IMR-90 (cell line): ENCODE data around the gene TNNI3K. TPM values are rescaled to one million over a fixed set of nuclear protein-coding genes. Genes with fewer than 3 reads are reported as not detected.

Source experiments
- ATAC-seq: fragments of 200-7000 bp; cut with Tn5 transposase; 2 replicates; pipeline ENCODE4 v1.9.1; 2020; ENCODE audit warnings: low read depth, mild to moderate bottlenecking, moderate library complexity
- BruUV-seq: library from RNA; stranded (reverse); fragments of 400-500 nt; replicated peaks from 2 replicates; lab custom pipeline; 2021; lab: Mats Ljungman, UMichigan
- CTCF ChIA-PET: fragments of 300-600 bp; formaldehyde crosslinking; extraction: SDS; loops from one replicate; lab custom pipeline; 2021; ENCODE audit warnings: antibody characterized with exemption; lab: Yijun Ruan, JAX
- POLR2A ChIA-PET: fragments of 300-600 bp; sonication (Branson Sonifier 250); formaldehyde crosslinking; loops from one replicate; lab custom pipeline; 2022; ENCODE audit warnings: antibody characterized with exemption; ENCODE audit not compliant: unreplicated experiment; lab: Charles Lee
- DNase-seq: peaks from one replicate; pipeline ENCODE4 v3.0.0; 2013
- H2AFZ ChIP-seq: replicated peaks from 2 replicates; pipeline ENCODE3; 2013; ENCODE audit warnings: low read length, mild to moderate bottlenecking; ENCODE audit not compliant: poor library complexity
- H2AK5ac ChIP-seq: 2 replicates; pipeline ENCODE4 v1.6.1; 2013; ENCODE audit warnings: low read depth, low read length, inconsistent platforms
- H2AK9ac ChIP-seq: replicated peaks from 2 replicates; pipeline ENCODE3; 2013; ENCODE audit warnings: mild to moderate bottlenecking, low read depth, low read length, moderate library complexity; ENCODE audit not compliant: poor library complexity
- H2BK120ac ChIP-seq: 2 replicates; pipeline ENCODE4 v1.6.1; 2013; ENCODE audit warnings: low read depth, low read length, inconsistent platforms
- H2BK15ac ChIP-seq: 3 replicates; pipeline ENCODE4 v1.6.1; 2013; ENCODE audit warnings: low read depth, low read length, inconsistent platforms
- H2BK20ac ChIP-seq: 2 replicates; pipeline ENCODE4 v1.6.1; 2013; ENCODE audit warnings: low read depth, mild to moderate bottlenecking, inconsistent platforms, low read length, moderate library complexity
- H2BK5ac ChIP-seq: 2 replicates; pipeline ENCODE4 v1.6.1; 2013; ENCODE audit warnings: mild to moderate bottlenecking, low read depth, low read length, inconsistent platforms; ENCODE audit not compliant: poor library complexity, severe bottlenecking
- H3K14ac ChIP-seq: replicated peaks from 2 replicates; pipeline ENCODE4 v1.6.1; 2013; ENCODE audit warnings: low read depth, low read length, inconsistent platforms
- H3K18ac ChIP-seq: 2 replicates; pipeline ENCODE4 v1.6.1; 2013; ENCODE audit warnings: low read depth, low read length, control low read depth
- H3K23ac ChIP-seq: 2 replicates; pipeline ENCODE4 v1.6.1; 2013; ENCODE audit warnings: low read depth, low read length, inconsistent platforms
- H3K27ac ChIP-seq: 2 replicates; pipeline ENCODE4 v1.5.1; 2013; ENCODE audit warnings: mild to moderate bottlenecking, control low read depth, low read length; ENCODE audit not compliant: insufficient read depth
- H3K27me3 ChIP-seq: 2 replicates; pipeline ENCODE4 v1.6.1; 2013; ENCODE audit warnings: low read length; ENCODE audit not compliant: control insufficient read depth, insufficient read depth
- H3K36me3 ChIP-seq: 2 replicates; pipeline ENCODE4 v1.6.1; 2013; ENCODE audit warnings: low read length, mixed read lengths; ENCODE audit not compliant: control insufficient read depth, insufficient read depth
- H3K4ac ChIP-seq: 2 replicates; pipeline ENCODE4 v1.6.1; 2013; ENCODE audit warnings: low read depth, low read length, inconsistent platforms
- H3K4me1 ChIP-seq: 2 replicates; pipeline ENCODE4 v1.6.1; 2013; ENCODE audit warnings: low read length, mixed read lengths; ENCODE audit not compliant: control insufficient read depth, insufficient read depth
- H3K4me2 ChIP-seq: 2 replicates; pipeline ENCODE4 v1.6.1; 2013; ENCODE audit warnings: low read depth, mild to moderate bottlenecking, control low read depth, low read length, moderate library complexity
- H3K4me3 ChIP-seq: 2 replicates; pipeline ENCODE4 v1.5.1; 2013; ENCODE audit warnings: low read depth, mild to moderate bottlenecking, control low read depth, low read length, moderate library complexity; ENCODE audit not compliant: insufficient read depth
- H3K56ac ChIP-seq: 2 replicates; pipeline ENCODE4 v1.6.1; 2013; ENCODE audit warnings: low read length, inconsistent platforms; ENCODE audit not compliant: insufficient read depth; ENCODE audit errors: extremely low read depth
- H3K79me1 ChIP-seq, 2 experiments: 2 replicates each; pipeline ENCODE4 v1.6.1; 2013; ENCODE audit warnings: low read length in 2 of 2, inconsistent platforms in 1 of 2, low read depth in 1 of 2
- H3K9ac ChIP-seq: 2 replicates; pipeline ENCODE4 v1.6.1; 2013; ENCODE audit warnings: low read depth, low read length, control low read depth
- H3K9me1 ChIP-seq: 2 replicates; pipeline ENCODE4 v1.6.1; 2013; ENCODE audit warnings: low read length, inconsistent platforms; ENCODE audit not compliant: insufficient read depth
- H3K9me3 ChIP-seq: 2 replicates; pipeline ENCODE4 v1.6.1; 2013; ENCODE audit warnings: low read length; ENCODE audit not compliant: control insufficient read depth, insufficient read depth
- H4K20me1 ChIP-seq: 2 replicates; pipeline ENCODE4 v1.6.1; 2013; ENCODE audit warnings: low read length, inconsistent platforms; ENCODE audit not compliant: insufficient read depth
- H4K5ac ChIP-seq: 2 replicates; pipeline ENCODE4 v1.6.1; 2013; ENCODE audit warnings: mild to moderate bottlenecking, low read depth, low read length, control low read depth
- H4K8ac ChIP-seq, 2 experiments: 2 replicates each; pipeline ENCODE4 v1.6.1; 2013; ENCODE audit warnings: low read depth in 2 of 2, low read length in 2 of 2, control low read depth in 1 of 2, inconsistent platforms in 1 of 2
- H4K91ac ChIP-seq: 2 replicates; pipeline ENCODE4 v1.6.1; 2013; ENCODE audit warnings: low read depth, low read length, inconsistent platforms; ENCODE audit not compliant: insufficient read depth
- BHLHE40 ChIP-seq: fragments of 150-350 bp; IDR thresholded peaks from 2 replicates; pipeline ENCODE4 v1.6.1; 2016; ENCODE audit warnings: mild to moderate bottlenecking, low read depth, low read length
- CEBPB ChIP-seq: IDR thresholded peaks from 2 replicates; pipeline ENCODE4 v1.6.1; 2012; ENCODE audit warnings: low read depth, low read length, improper control_type of control experiment
- CHD1 ChIP-seq: IDR thresholded peaks from 2 replicates; pipeline ENCODE4 v1.6.1; 2012; ENCODE audit warnings: low read depth, low read length, improper control_type of control experiment
- CTCF ChIP-seq: conservative IDR thresholded peaks from 2 replicates; pipeline ENCODE4 v1.5.1; 2012; ENCODE audit warnings: mild to moderate bottlenecking, low read depth, low read length, improper control_type of control experiment
- ELK1 ChIP-seq: fragments of 150-350 bp; IDR thresholded peaks from 2 replicates; pipeline ENCODE4 v1.6.1; 2016; ENCODE audit warnings: low read depth, mild to moderate bottlenecking, low read length, moderate library complexity, borderline replicate concordance
- FOS ChIP-seq: fragments of 150-350 bp; IDR thresholded peaks from 2 replicates; pipeline ENCODE4 v1.6.1; 2016; ENCODE audit warnings: low read depth, low read length
- MAFK ChIP-seq: IDR thresholded peaks from 2 replicates; pipeline ENCODE4 v1.6.1; 2012; ENCODE audit warnings: low read depth, low read length, improper control_type of control experiment
- MAZ ChIP-seq: IDR thresholded peaks from 2 replicates; pipeline ENCODE4 v1.6.1; 2012; ENCODE audit warnings: low read depth, mild to moderate bottlenecking, low read length, improper control_type of control experiment, moderate library complexity, borderline replicate concordance
- MXI1 ChIP-seq: IDR thresholded peaks from 2 replicates; pipeline ENCODE4 v1.6.1; 2012; ENCODE audit warnings: low read depth, mild to moderate bottlenecking, low read length, moderate library complexity, borderline replicate concordance
- NFE2L2 ChIP-seq: fragments of 150-350 bp; IDR thresholded peaks from 2 replicates; pipeline ENCODE4 v1.6.1; 2016; ENCODE audit warnings: low read depth, mild to moderate bottlenecking, low read length
- POLR2A ChIP-seq: IDR thresholded peaks from 2 replicates; pipeline ENCODE4 v1.6.1; 2012; ENCODE audit warnings: mild to moderate bottlenecking, low read depth, low read length
- RAD21 ChIP-seq: IDR thresholded peaks from 2 replicates; pipeline ENCODE4 v1.6.1; 2012; ENCODE audit warnings: low read length, improper control_type of control experiment
- RCOR1 ChIP-seq: IDR thresholded peaks from 2 replicates; pipeline ENCODE4 v1.6.1; 2012; ENCODE audit warnings: mild to moderate bottlenecking, low read length, improper control_type of control experiment; ENCODE audit not compliant: insufficient replicate concordance
- RFX5 ChIP-seq: IDR thresholded peaks from 2 replicates; pipeline ENCODE4 v1.8.0; 2012; ENCODE audit warnings: low read depth, mild to moderate bottlenecking, low read length, moderate library complexity
- SMC3 ChIP-seq: fragments of 150-350 bp; IDR thresholded peaks from 2 replicates; pipeline ENCODE4 v1.6.1; 2016; ENCODE audit warnings: low read depth, mild to moderate bottlenecking, antibody characterized with exemption, low read length, moderate library complexity
- WGBS, 2 experiments: methylation state at CpG; one replicate each; pipeline versions ENCODE4 v1.1.5 to v1.1.7; 2013; ENCODE audit warnings: missing lambda C conversion rate in 2 of 2; ENCODE audit not compliant: insufficient read length in 1 of 2; ENCODE audit errors: extremely low coverage in 2 of 2; 5-methylcytosine and 5-hydroxymethylcytosine counted together
- dilution Hi-C: fragments of 300-500 bp; cut with HindIII; formaldehyde crosslinking; loops from one replicate; pipeline ENCODE4 v1.14.3; 2018; ENCODE audit warnings: low sequenced_read_pairs; ENCODE audit not compliant: unreplicated experiment
- in situ Hi-C: fragments of 300-500 bp; cut with MboI; formaldehyde crosslinking; loops from 3 replicates; pipeline ENCODE4 v1.14.3; 2019; ENCODE audit warnings: low sequenced_read_pairs, inconsistent platforms, mixed read lengths
- intact Hi-C: fragments of 100-400 bp; cut with micrococcal nuclease; formaldehyde crosslinking; loops from 2 replicates; pipeline ENCODE4 v1.10.0; 2022
- polyA plus RNA-seq, 3 experiments: library from polyadenylated mRNA; depleted of rRNA; stranded (reverse); fragments of >200 nt; gene quantifications; 2 replicates each; pipeline ENCODE4 v1.2.3, GENCODE V29; 2012; ENCODE audit warnings: low replicate concordance in 1 of 3
- total RNA-seq: library from RNA; depleted of rRNA; stranded (reverse); fragments of >200 nt; gene quantifications from 2 replicates; pipeline ENCODE4 v1.2.3, GENCODE V29; 2012
- TF ChIP-seq, protein P1 (sequence below): fragments of 150-350 bp; IDR thresholded peaks from 2 replicates; pipeline ENCODE4 v1.6.1; 2017; ENCODE audit warnings: mild to moderate bottlenecking, antibody characterized with exemption, low read length, low read depth

TNNI3K gene
- total and polyA plus RNA-seq, 2 of the 4 experiments (the other 2 are of a cell fraction): 0.90 to 1.3 TPM

DNA sequence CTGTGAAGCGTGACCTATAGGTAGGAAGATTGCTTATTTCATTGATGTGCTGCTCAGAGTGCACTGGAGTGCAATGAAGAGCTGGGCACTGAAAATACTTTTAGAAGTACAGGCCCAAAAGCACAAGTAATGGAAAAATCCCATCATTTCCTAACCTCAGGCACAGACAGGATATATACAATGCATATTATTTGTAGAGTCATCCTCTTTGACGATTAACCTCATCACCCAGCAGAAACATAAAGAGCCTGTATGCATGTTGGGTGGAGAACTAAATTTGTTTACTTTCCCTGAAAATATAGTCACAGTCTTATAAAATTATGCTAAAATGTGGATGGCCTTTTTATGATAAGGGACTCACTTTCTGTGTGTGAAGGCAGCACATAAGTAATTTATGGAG is 98.1 kb downstream of the TNNI3K start:
- in situ Hi-C loops: no loop called here
- POLR2A ChIA-PET: no interaction called here
- no peaks in the 10 kb centered on the region for H3K36me3 ChIP-seq

More for the DNA sequence above, 98.1 kb downstream of the TNNI3K start:
- H3K27ac ChIP-seq: no peak overlapping the region
- H3K23ac ChIP-seq: no peak overlapping the region
- dilution Hi-C loops: no loop called here
- H2AK5ac ChIP-seq: no peak overlapping the region
- DNase-seq (no peak), ATAC-seq (no peak)
- H4K5ac ChIP-seq: no peak overlapping the region
- no peaks in the 10 kb centered on the region for H3K79me1 ChIP-seq
- H2BK5ac ChIP-seq: no peak overlapping the region
- no peaks in the 10 kb centered on the region for H3K27me3 ChIP-seq
- no peak overlapping the region for H3K4ac ChIP-seq
- H3K9ac ChIP-seq: no peak overlapping the region
- no peak overlapping the region for H2BK20ac ChIP-seq
- no peaks in the 10 kb centered on the region for H3K9me3 ChIP-seq
- no peak overlapping the region for H3K56ac ChIP-seq
- no peak overlapping the region for H3K14ac ChIP-seq
- H2BK15ac ChIP-seq: no peak overlapping the region
- H2AK9ac ChIP-seq: no peak overlapping the region
- WGBS, 2 experiments: no CpG with 5 or more reads among the region's 2 CpGs
- CTCF ChIA-PET: no interaction called here
- no peak overlapping the region for H3K4me2 ChIP-seq
- no peak overlapping the region for H2AFZ ChIP-seq
- no peak overlapping the region for H4K91ac ChIP-seq
- no peak overlapping the region for H3K18ac ChIP-seq
- H2BK120ac ChIP-seq: no peak overlapping the region
- no peak overlapping the region for H3K4me3 ChIP-seq
- H4K8ac ChIP-seq: no peak overlapping the region
- no TSS peak for BruUV-seq
- H3K4me1 ChIP-seq: no peaks in the 10 kb centered on the region
- H3K9me1 ChIP-seq: no peaks in the 10 kb centered on the region
- intact Hi-C loops: no loop called here
- H4K20me1 ChIP-seq: no peaks in the 10 kb centered on the region
- no peak for TF ChIP-seq MXI1
- no peak for TF ChIP-seq CTCF
- TF ChIP-seq NFE2L2: no peak
- no peak for TF ChIP-seq MAZ
- no peak for TF ChIP-seq BHLHE40
- no peak for TF ChIP-seq POLR2A
- TF ChIP-seq MAFK: no peak
- TF ChIP-seq ELK1: no peak
- TF ChIP-seq SMC3: no peak
- TF ChIP-seq RAD21: no peak
- TF ChIP-seq CEBPB: no peak
- TF ChIP-seq CHD1: no peak
- no peak for TF ChIP-seq RCOR1
- no peak for TF ChIP-seq RFX5
- TF ChIP-seq, protein P1, sequence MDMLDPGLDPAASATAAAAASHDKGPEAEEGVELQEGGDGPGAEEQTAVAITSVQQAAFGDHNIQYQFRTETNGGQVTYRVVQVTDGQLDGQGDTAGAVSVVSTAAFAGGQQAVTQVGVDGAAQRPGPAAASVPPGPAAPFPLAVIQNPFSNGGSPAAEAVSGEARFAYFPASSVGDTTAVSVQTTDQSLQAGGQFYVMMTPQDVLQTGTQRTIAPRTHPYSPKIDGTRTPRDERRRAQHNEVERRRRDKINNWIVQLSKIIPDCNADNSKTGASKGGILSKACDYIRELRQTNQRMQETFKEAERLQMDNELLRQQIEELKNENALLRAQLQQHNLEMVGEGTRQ: no peak
- TF ChIP-seq FOS: no peak
